ENCODE results near the gene LRP1B.

GRCh38 chr2:141856215-141856919 is 274.4 kb downstream of the LRP1B start:
- TF ChIP-seq ESRRG (CRISPR knock-in tag; IDR thresholded peaks at IDR 0.05) (no peak), ARNTL (CRISPR knock-in tag; IDR thresholded peaks at IDR 0.05; ENCODE audit: borderline replicate concordance, low read depth) (no peak), ZC3H10 (CRISPR knock-in tag; IDR thresholded peaks at IDR 0.05) (no peak), BACH2 (CRISPR knock-in tag; IDR thresholded peaks at IDR 0.05; ENCODE audit: borderline replicate concordance) (no peak), SNAI2 (CRISPR knock-in tag; IDR thresholded peaks at IDR 0.05) (no peak)

Measured in SK-N-SH treated with all-trans-retinoic acid at 6 μM for 48 hours (cell line).